Stimulated activated CD8-positive, alpha-beta memory T cell treated with anti-CD3 and anti-CD28 coated beads, Interleukin-15, amount 100 ng/mL, for 1 hour (primary cell): ENCODE data around the gene NECAB3.

Experiments
- DNase-seq: peaks from one replicate; pipeline ENCODE4 v3.0.0-alpha.2; 2020; ENCODE audit warnings: low read depth

The NECAB3 gene

DNA sequence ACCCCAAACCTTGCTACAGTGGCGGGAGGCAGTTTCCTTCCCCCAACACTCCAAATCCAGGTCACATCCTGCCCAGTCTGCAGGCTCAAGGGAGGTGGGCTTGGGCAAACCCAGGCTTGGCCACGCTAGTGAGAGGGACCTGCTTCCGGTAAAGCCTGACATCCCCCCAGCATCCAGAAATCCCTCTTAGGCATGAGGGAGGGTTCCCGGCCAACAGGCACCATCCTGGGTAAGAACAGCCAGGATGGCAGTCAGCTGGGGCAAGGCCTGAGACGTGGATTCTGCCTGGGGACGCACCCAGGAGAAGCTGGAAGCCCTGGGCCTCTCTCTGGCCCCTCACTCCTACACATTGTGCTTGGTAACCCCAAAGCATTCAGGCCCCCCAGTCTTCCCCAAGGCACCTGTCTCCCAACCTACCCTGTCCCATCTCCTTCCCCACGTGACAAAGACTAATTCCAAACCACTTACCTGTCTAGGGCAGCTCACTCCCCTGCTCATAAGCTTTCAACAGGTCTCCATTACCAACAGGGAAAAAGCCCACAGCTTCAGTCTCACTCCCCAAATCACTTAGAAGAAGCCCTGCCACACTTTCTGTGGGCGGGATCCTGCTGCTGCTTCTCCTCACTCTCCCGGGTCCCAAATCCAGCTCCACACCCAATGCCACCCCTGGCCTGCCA, 10.0 kb downstream of the NECAB3 start:
- DNase-seq: no peak

DNA sequence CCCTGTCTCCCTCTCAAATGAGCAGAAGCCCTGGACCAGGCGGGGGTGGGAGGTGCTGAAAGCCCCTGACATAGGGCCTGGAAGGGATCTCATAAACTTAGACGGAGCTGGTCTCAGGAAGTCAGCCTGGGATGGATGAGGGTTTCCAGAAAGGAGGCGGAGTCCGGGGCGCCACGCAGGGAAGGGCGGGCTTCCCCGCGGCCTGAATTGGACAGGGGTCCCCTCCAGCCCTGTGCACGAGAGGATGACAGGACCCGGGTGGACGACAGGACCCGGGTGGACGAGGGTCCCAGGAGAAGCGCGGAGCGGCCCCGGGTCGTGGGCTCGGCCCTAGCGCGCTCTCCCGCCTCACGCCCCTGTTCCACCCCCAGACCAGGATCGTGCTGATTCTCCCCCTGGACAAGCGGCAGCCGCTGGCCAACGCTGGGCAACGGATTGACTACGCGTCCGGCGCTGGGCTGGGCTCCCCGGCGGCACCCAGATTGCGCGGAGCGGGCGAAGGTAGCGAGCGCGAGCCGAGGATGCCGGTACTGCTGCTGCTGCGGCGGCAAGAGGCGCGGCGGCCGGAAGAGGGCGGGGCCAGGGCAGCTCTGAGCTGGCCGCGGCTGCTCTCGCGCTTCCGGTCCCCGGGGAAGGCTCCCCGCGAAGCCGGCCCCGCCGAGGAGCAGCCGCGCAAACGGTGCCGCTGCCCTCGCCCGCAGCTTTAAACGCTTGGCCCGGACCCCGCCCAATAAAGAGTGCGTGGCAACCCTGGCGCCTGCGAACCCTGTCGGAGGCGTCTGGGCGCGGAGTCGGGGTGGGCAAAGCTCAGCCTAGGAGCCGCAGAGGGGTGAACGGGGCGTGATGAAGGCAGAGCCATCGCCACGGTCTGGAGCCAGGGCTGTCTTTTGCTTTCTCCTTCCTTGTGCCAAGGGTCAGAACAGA, 10.8 kb downstream of the NECAB3 start:
- peak; percentile 60 for DNase-seq

DNA sequence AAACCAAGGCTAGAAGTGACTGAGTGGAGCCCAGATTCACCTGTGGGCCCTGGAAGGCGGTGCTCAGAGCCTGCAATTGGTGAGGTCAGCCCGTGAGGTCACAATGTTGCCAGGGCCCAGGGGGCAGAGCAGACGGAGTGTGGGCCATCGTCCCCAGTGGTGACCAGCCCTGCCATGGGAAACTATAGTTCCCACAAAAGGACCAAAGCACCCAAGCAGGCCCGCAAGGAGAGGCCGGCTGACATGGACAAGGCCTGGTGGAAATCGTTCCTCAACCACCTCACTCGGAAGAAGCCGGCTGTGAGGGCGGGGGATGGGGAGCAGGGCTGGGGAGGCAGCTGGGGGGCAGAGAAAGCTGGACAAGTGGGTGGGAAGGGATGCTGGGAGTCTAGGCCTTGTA, 12.1 kb downstream of the NECAB3 start, which contains the start of gene C20orf144:
TSS of gene C20orf144 (plus strand) at position 156 of the 400 bp plus-strand sequence. CDS start at position 175, 19 bp downstream.
- no peak for DNase-seq

DNA sequence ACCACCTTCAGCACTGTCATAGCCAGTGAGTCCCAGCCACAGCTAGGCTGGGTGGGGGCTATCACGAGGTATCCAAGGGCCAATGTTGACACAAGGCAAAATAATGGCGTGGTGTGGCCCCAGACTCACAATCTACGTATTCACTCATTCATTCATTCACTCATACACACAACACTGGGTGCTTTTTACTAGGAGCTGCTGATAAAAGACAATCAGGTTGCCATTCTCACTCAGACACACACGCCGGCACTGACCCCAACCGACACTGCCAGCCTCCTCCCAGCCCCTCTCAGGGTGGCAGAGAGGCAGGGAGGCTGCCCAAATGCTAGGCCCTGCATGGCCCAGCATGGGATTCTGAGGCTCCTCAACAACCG, 13.6 kb downstream of the NECAB3 start:
- no peak for DNase-seq

DNA sequence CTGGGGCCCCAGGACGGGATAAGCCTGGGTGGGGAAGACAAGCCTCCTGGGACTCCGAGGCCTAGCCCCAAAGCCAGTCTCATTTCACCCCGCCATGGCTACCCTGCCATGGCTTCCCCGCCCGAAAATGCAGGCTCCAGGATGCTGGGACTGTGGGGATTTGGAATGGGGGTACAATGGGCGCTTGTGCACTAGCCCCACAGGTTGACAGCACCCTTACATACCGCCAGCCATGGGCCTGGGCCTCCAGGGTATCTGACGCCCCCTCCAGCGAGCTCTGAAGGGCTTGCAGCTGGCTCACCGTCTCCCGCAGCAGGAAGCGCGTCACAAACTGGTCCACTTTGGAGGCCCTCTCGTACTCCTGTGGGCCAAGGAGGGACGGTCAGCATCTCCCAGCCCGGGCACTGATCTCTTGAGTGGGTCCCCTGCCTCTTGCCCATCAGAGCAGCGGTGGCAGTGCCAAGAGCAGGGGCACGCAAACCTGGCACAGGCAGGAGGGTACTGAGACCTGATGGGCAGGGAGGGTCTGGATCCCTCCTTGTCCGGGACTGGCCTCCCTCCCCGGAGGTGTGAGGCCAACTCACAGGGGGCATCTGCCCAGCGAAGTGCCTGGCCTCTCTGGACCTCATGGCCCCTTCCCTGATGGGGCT, 14.1 kb downstream of the NECAB3 start:
- no peak for DNase-seq

DNA sequence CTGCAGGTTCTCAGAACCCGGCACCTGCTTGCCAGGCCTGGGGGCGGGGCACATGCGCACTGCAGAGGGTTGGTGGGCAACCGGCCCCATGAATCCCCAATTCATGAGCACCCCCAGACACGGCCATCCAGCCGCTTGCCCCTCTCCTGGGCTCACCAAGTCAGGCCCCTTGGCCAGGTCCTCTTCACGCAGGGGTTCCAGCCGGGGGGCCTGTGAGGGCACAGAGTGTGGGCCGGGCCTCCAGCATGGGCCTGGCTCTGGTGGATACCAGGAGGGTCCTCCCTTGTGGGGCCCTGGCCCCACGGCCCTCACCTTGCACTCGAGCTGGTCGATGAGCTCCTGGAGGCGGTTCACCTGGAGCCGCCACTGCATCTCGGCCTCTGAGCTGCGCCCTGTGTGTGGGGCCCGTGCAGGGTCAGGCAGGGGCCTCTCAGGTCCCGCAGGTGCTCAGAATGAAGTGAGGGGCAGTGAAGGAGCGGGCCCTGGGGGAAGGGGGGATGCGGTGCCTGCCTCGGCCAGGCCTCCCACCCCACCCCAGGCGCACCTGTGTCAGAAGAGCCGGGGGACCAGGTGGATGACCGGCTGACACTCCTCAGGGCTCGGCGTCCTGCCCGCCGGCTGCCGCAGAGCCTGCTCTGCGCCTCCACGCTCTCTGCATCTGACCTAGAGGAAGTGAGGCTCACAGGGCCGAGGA, 14.7 kb downstream of the NECAB3 start:
- no peak for DNase-seq

DNA sequence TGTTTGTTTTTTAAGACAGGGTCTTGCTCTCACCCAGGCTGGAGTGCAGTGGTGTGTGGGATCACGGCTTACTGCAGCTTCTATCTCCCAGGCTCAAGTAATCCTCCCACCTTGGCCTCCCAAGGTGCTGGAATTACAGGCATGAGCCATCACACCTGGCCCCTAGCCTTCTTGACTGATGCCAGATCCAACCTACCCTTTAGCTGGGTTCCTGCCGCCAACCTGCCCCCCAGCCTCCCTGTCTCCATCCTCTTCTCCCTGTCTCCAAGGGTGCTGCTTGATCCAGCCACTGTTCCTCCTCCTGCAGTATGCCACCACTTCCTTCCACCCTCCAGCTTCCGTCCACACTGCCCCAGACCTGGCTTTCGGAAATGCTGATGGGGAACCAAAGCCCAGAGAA, 15.3 kb downstream of the NECAB3 start:
- DNase-seq: no peak

DNA sequence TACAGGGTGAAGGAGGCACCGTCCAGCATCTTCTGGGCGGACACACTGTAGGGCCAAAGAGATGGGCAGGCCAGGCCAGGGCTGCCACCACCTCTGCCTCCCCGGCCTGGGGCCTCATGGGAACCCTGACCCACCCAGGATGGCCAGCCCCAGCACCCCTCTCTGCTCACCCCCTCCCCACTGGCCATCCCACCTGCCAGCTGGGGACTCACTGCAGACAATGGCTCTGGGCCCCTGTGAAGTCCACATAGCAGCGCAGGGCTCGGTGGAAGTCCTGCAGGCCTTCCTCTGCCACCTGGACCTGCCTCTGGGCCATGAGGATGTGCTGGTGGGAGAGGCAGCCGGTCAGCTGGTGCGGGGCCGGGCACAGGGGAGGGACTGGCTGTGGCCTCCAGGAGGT, 15.7 kb downstream of the NECAB3 start:
- no peak for DNase-seq

DNA sequence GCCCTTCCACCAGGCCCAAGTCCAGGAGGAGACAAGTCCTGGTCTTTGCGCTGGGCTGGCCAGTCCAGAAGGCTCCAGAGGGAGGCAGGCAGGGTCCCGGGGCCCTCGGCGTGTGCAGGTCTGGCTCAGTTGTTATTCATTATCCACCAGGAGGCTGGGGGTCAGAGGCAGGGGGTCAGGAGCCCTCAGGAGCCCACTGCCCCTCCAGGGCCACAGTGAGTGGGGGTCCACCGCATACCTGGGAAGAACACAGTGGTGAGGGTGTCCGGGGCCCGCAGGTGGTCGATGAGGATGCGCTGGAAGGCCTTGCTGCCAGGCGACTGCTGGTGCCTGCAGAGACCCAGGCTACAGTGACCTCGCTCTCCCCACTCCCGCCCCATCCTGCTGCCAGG, 16.5 kb downstream of the NECAB3 start:
- no peak for DNase-seq

DNA sequence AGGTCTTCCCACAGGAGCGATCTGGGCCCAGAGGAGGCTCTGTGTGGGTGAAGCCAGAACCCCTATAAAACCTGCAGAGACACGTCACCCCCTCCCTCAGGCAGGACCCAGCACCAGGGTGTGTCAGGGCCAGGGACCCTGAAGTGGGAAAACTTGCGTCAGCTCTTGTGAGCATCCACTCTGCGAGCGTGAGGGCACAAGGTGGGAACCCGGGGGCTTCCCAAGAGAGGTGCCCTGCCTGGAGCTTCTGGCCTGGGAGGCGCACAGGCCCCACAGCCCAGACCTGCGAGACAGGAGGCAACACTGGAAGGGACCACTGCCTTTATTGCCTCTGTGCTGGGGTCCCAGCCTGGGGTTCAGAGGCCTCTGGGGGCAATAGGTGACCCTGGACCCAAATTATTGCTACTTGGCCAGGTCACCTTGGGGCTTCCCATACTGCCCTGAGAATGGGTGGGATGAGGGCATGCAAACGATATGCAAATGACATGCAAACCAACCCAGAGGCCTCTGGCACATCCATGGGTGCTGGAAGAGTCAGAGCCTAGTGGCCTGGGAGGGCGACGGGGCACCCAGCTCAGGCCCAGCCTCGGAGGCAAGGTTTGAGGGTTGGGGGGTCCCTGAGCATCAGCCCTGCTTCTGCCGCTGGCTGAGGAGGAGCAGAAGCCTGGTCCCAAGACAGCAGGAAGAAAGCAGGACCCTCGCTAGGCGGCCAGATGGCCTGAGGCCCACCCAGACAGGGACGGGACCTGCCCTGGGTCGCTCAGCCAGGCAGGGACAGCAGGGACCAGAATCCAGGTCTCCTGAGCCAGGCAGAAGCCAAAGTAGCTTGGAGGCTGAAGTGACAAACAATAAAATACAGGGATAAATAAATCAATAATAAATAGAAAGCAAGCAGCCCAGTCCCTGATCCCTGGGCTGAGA, 17.2 kb downstream of the NECAB3 start:
- no peak for DNase-seq

DNA sequence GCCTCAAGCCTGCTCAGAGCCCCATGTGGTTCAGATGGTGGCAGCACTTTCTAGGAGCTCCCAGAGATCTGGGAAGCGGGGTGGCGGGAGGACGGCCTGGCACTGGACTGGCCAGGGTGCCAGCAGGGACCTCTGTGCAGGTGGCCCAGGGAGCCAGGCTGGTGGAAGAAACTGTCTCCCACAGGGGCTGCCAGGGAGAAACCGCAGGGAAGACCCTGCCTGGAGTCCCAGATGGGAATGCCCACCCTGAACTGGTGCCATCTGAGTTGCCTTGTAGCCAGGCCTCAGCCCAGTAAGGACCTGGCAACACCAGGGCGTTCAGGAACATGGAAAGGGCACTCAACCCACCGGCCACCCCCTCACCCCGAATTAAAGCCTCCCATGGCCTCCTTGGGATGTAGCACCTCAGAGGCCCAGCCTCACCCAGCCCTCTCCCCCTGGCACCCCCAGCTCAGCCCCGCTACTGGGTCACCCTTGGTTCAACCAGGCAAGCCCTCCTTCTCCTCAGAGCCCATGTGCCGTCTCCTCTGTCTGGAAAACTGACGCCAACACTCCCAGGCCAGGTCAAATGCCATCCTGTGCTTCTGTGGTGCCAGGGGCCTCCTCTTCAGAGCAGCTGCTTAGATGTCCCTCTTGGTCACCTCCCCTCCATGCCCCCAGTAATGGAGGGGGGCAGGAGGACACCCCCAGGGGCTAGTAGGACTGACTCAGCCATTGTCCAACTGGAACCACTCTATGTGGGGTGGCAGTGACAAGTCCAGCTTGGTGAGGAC, 18.0 kb downstream of the NECAB3 start:
- no peak for DNase-seq

DNA sequence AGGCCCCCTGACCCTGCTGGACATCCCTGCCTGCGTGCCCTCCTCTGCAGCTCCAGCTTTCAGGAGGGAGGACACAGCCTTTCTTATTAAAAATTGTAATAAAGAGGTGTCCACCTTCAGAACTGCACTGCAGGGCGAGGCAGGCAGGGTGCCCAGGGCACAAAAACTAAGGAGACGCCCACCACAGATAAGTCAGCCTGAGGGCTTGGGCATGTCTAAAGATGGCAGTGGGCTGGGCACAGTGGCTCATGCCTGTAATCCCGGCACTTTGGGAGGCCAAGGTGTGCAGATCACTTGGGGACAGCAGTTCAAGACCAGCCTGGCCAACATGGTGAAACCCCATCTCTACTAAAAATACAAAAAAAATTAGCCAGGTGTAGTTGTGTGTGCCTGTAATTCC, 19.1 kb downstream of the NECAB3 start:
- DNase-seq: no peak

DNA sequence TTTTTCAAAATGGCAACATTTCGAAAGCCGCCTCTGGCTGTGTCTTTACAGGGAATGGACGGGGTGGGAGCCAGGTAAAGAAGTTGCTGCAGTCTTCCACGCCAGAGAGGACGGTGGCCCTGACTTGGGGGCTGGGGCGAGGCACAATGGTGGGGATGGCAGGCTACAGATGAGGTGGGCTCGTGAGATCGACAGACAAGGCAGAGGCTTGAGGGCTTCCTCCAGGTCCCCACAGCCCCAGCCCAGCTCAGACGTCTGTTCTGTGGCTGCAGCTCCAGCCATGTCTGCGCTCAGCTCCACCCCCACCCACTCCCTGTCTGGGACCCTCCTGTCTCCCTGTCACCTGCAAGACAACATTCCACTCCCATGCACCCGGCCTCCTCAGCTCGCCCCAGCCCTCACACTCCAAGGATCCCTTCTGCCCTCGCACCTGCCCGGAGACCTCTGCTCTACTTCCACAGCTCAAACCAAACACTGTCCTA, 19.5 kb downstream of the NECAB3 start:
- no peak for DNase-seq

DNA sequence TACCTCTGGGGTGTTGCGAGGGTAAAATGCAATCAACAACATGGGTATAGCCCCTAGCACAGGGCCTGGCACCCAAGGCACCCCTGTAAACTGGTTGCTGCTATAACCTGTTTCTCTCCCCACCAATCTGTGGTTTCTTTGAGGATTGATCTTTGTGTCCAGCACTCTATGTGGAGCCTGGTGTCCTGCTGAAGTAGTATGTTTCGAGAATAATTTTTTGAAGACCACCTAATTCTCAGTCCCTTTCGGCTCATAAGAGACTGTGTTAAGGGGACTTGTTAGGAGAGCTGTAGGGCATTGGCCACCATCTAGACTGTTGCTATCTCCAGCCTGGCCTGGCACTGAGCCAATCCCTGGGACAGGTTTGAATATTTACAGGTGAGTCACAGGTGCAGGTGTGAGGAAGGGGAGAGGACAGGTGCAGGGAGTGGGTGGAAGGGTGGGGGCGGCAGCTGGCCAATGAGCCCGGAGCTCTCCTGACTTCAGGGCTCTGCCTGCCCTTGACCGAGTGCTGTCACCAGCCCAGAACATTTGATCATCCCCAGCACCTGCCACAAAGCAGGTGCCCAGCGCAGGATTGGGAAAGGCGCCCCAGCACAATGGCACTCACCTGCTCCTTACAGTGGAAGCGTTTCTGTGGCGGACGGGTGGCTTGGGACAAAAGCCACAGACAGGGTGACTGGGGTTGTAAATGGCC, 20.2 kb downstream of the NECAB3 start:
- no peak for DNase-seq

DNA sequence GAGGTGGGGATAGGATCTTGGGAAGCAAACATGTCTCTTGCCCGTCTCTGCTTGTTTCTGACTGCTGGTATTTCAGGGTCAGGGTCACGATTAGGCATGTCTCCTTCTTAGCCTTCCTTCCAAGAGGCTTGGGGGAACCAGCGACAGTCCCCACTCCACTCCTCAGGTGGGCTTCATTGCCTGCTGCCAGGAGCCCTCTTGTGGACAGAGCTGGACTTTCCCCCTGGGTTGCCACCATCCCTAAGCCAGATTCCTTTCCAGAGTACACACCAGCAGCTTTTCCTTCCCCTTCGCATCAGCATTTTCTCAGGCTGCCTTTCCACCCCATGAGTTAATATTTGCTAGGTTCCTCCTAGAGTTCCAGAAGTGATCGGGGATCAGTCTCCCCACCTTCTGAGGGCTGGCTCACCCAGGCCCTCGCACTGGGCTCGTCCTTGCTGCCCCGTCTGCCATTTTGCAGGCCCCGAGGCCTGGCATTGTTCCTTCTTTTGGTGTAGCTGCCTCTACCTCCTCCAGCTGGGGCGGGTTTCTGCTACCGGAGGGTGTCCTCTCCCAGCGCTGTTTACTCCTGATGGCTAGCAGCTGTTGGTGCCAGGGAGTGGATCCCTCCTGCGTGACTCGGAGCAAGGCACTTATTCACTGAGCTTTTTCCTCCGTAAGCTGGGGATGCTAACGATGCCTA, 20.9 kb downstream of the NECAB3 start:
- DNase-seq: no peak

DNA sequence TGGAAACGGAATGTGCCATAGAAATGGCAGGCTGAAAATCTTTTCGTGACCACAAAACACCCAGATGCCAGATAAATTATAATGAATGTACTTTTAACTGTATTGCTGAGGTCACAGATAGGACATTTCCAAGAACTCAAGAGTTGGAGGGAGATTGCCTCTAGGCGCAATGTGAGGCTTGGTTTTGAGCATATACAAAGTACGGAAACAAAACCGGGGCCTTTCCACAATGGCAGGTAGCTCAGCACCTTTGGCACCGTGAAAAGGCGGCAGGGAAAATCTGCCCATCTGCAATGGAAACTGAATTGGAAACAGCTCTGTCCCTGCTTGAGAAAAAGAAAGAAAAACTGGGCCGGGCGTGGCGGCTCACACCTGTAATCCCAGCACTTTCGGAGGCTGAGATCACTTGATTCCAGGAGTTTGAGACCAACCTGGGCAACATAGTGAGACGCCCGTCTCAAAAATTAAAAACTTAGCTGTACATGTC, 22.6 kb downstream of the NECAB3 start:
- DNase-seq: no peak

DNA sequence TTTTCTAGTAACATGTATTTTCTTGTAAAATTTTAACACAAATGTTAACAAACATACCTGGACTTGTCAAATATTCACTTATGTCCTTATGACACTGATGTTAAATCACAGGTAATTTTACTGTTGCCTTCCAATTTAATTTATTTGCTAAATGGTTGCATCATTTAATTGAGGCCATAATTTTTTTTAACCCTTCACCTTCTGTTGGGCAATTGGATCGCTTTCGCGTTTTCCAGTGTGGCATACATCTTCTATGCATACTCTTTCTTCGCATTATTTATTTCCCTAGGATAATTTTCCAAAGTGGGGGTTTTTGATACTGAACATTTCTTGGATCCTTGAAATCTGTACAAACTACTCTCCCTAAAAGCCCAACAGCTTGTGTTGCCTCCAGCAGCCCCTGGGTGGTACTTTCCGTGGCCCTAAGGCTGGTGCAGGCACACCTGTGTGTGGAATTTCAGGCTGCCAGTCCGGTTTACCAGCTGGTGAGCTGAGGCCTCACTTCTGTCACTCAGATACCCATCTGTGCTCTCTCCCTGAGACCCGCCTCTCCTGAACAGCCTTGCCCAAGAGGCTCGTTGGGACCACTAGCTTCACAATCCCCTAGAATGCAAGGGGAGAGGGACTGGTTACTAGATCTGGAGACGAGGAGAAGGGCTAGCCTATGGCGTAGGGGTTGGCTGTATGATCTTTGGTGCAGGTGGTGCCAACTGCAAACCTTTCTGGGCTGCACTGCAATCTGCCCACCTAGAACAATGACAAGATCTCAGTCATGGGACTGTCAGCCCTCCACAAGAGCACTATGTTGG, 23.3 kb downstream of the NECAB3 start:
- DNase-seq: no peak
